Activated T-helper 17 cell treated with anti-CD3 and anti-CD28 coated beads, Interleukin-2, amount 50 U/mL, for 72 hours (primary cell): ENCODE measurements around the gene TRIM14. TPM values are rescaled to one million over a fixed set of nuclear protein-coding genes. Genes with fewer than 3 reads are reported as not detected.

ENCODE experiments used
- ATAC-seq: fragments of 150-1000 bp; cut with Tn5 transposase; replicated peaks from 2 replicates; pipeline ENCODE4 v1.10.0; 2021; ENCODE audit warnings: mild to moderate bottlenecking, moderate library complexity
- H3K27ac Mint-ChIP-seq: one replicate; pipeline ENCODE4 v1.8.0; 2022; ENCODE audit warnings: mixed read lengths
- H3K27me3 Mint-ChIP-seq: one replicate; pipeline ENCODE4 v1.8.0; 2022; ENCODE audit warnings: mixed read lengths
- H3K36me3 Mint-ChIP-seq: one replicate; pipeline ENCODE4 v1.8.0; 2022; ENCODE audit warnings: low read depth, mild to moderate bottlenecking, mixed read lengths
- H3K4me1 Mint-ChIP-seq: one replicate; pipeline ENCODE4 v1.8.0; 2022; ENCODE audit warnings: mixed read lengths
- H3K4me3 Mint-ChIP-seq: one replicate; pipeline ENCODE4 v1.8.0; 2022; ENCODE audit warnings: mild to moderate bottlenecking, mixed read lengths
- H3K9me3 Mint-ChIP-seq: one replicate; pipeline ENCODE4 v1.8.0; 2022; ENCODE audit warnings: mixed read lengths
- total RNA-seq, 2 donors: library from RNA; stranded (reverse); gene quantifications; one replicate each; pipeline ENCODE4 v1.2.3, GENCODE V29; 2022

The TRIM14 gene
- 10 to 100 TPM; 43.4 to 57.8 TPM for total RNA-seq

- H3K9me3 Mint-ChIP-seq = no peaks in the 10 kb centered on the region
- peak within 1 kb of the TSS; percentile 98 for H3K27ac Mint-ChIP-seq
- H3K36me3 Mint-ChIP-seq = peaks cover 25% of the 10 kb centered on the region
- H3K4me3 Mint-ChIP-seq = peak within 1 kb of the TSS; percentile 98
- no peaks in the 10 kb centered on the region for H3K27me3 Mint-ChIP-seq
- peaks cover 27% of the 10 kb centered on the region for H3K4me1 Mint-ChIP-seq
- peak; percentile 62 for ATAC-seq
Observed at GRCh38 chr9:98118640-98119601, at the start of gene TRIM14. TSS of gene TRIM14 (minus strand) at chr9:98119222. CDS start at chr9:98119188, 34 bp downstream.

GRCh38 chr9:98168153-98168780 is 49.2 kb upstream of the TRIM14 start:
- Mint-ChIP-seq H3K9me3 (no peaks in the 10 kb centered on the region), H3K4me1 (peaks cover 49% of the 10 kb centered on the region), H3K27me3 (no peaks in the 10 kb centered on the region), H3K27ac (no peak overlapping the region), H3K4me3 (peak overlapping the region; percentile 79), H3K36me3 (no peaks in the 10 kb centered on the region)
- ATAC-seq = no peak

GRCh38 chr9:98164912-98165311 is 45.9 kb upstream of the TRIM14 start:
- H3K9me3 Mint-ChIP-seq = no peaks in the 10 kb centered on the region
- ATAC-seq = no peak
- no peaks in the 10 kb centered on the region for H3K27me3 Mint-ChIP-seq
- peaks cover 37% of the 10 kb centered on the region for H3K4me1 Mint-ChIP-seq
- H3K36me3 Mint-ChIP-seq = no peaks in the 10 kb centered on the region
- no peak overlapping the region for H3K27ac Mint-ChIP-seq
- no peak overlapping the region for H3K4me3 Mint-ChIP-seq

- Mint-ChIP-seq H3K27me3 (no peaks in the 10 kb centered on the region), H3K27ac (no peak overlapping the region), H3K4me1 (peaks cover 34% of the 10 kb centered on the region), H3K36me3 (no peaks in the 10 kb centered on the region), H3K4me3 (no peak overlapping the region), H3K9me3 (no peaks in the 10 kb centered on the region)
- ATAC-seq = no peak
Observed at GRCh38 chr9:98162613-98163012, 43.6 kb upstream of the TRIM14 start.

GRCh38 chr9:98161851-98162250 is 42.8 kb upstream of the TRIM14 start:
- Mint-ChIP-seq H3K4me1 (peaks cover 27% of the 10 kb centered on the region), H3K4me3 (no peak overlapping the region), H3K36me3 (peaks cover 7% of the 10 kb centered on the region), H3K9me3 (no peaks in the 10 kb centered on the region), H3K27ac (no peak overlapping the region), H3K27me3 (no peaks in the 10 kb centered on the region)
- ATAC-seq = no peak

- peaks cover 23% of the 10 kb centered on the region for H3K36me3 Mint-ChIP-seq
- no peaks in the 10 kb centered on the region for H3K27me3 Mint-ChIP-seq
- peak overlapping the region; percentile 52 for H3K27ac Mint-ChIP-seq
- no peak for ATAC-seq
- H3K9me3 Mint-ChIP-seq = no peaks in the 10 kb centered on the region
- H3K4me3 Mint-ChIP-seq = no peak overlapping the region
- peaks cover 27% of the 10 kb centered on the region for H3K4me1 Mint-ChIP-seq
Observed at GRCh38 chr9:98159790-98160189, 40.8 kb upstream of the TRIM14 start.

GRCh38 chr9:98159301-98159700 is 40.3 kb upstream of the TRIM14 start:
- peak overlapping the region; percentile 52 for H3K27ac Mint-ChIP-seq
- peaks cover 25% of the 10 kb centered on the region for H3K4me1 Mint-ChIP-seq
- peaks cover 23% of the 10 kb centered on the region for H3K36me3 Mint-ChIP-seq
- H3K9me3 Mint-ChIP-seq = no peaks in the 10 kb centered on the region
- no peak overlapping the region for H3K4me3 Mint-ChIP-seq
- H3K27me3 Mint-ChIP-seq = no peaks in the 10 kb centered on the region
- ATAC-seq = no peak

- Mint-ChIP-seq H3K36me3 (peaks cover 23% of the 10 kb centered on the region), H3K27ac (peak overlapping the region; percentile 52), H3K4me1 (peaks cover 14% of the 10 kb centered on the region), H3K27me3 (no peaks in the 10 kb centered on the region), H3K9me3 (no peaks in the 10 kb centered on the region), H3K4me3 (no peak overlapping the region)
- peak; percentile 80 for ATAC-seq
Observed at GRCh38 chr9:98158071-98158831, 39.2 kb upstream of the TRIM14 start.

- peaks cover 14% of the 10 kb centered on the region for H3K4me1 Mint-ChIP-seq
- no peaks in the 10 kb centered on the region for H3K9me3 Mint-ChIP-seq
- no peaks in the 10 kb centered on the region for H3K27me3 Mint-ChIP-seq
- H3K27ac Mint-ChIP-seq = peak overlapping the region; percentile 52
- no peak overlapping the region for H3K4me3 Mint-ChIP-seq
- H3K36me3 Mint-ChIP-seq = peaks cover 23% of the 10 kb centered on the region
- no peak for ATAC-seq
Observed at GRCh38 chr9:98157372-98157771, 38.4 kb upstream of the TRIM14 start.

GRCh38 chr9:98154678-98155077 is 35.7 kb upstream of the TRIM14 start:
- peaks cover 23% of the 10 kb centered on the region for H3K36me3 Mint-ChIP-seq
- no peak for ATAC-seq
- peaks cover 19% of the 10 kb centered on the region for H3K4me1 Mint-ChIP-seq
- no peak overlapping the region for H3K4me3 Mint-ChIP-seq
- H3K9me3 Mint-ChIP-seq = no peaks in the 10 kb centered on the region
- H3K27me3 Mint-ChIP-seq = no peaks in the 10 kb centered on the region
- H3K27ac Mint-ChIP-seq = no peak overlapping the region

- Mint-ChIP-seq H3K4me3 (no peak overlapping the region), H3K36me3 (peaks cover 22% of the 10 kb centered on the region), H3K27me3 (no peaks in the 10 kb centered on the region), H3K27ac (no peak overlapping the region), H3K9me3 (no peaks in the 10 kb centered on the region), H3K4me1 (peaks cover 7% of the 10 kb centered on the region)
- ATAC-seq = no peak
Observed at GRCh38 chr9:98152526-98152925, 33.5 kb upstream of the TRIM14 start.

GRCh38 chr9:98150721-98151120 is 31.7 kb upstream of the TRIM14 start:
- Mint-ChIP-seq H3K27ac (no peak overlapping the region), H3K4me3 (no peak overlapping the region), H3K36me3 (peaks cover 4% of the 10 kb centered on the region), H3K4me1 (peaks cover 7% of the 10 kb centered on the region), H3K27me3 (no peaks in the 10 kb centered on the region), H3K9me3 (no peaks in the 10 kb centered on the region)
- no peak for ATAC-seq

GRCh38 chr9:98150164-98150563 is 31.1 kb upstream of the TRIM14 start:
- Mint-ChIP-seq H3K27ac (no peak overlapping the region), H3K27me3 (no peaks in the 10 kb centered on the region), H3K36me3 (no peaks in the 10 kb centered on the region), H3K4me3 (no peak overlapping the region), H3K9me3 (no peaks in the 10 kb centered on the region), H3K4me1 (peaks cover 7% of the 10 kb centered on the region)
- ATAC-seq = no peak

GRCh38 chr9:98149422-98149821 is 30.4 kb upstream of the TRIM14 start:
- no peak overlapping the region for H3K4me3 Mint-ChIP-seq
- H3K27ac Mint-ChIP-seq = no peak overlapping the region
- H3K27me3 Mint-ChIP-seq = no peaks in the 10 kb centered on the region
- ATAC-seq = no peak
- H3K9me3 Mint-ChIP-seq = no peaks in the 10 kb centered on the region
- peaks cover 7% of the 10 kb centered on the region for H3K4me1 Mint-ChIP-seq
- H3K36me3 Mint-ChIP-seq = no peaks in the 10 kb centered on the region
